IPS-18c (cell line): ENCODE data around the gene HLX.

ENCODE experiments used
- H3K4me3 ChIP-seq: 2 replicates; pipeline ENCODE4 v1.7.0; 2013; ENCODE audit warnings: low read depth, mild to moderate bottlenecking, low read length, moderate library complexity; ENCODE audit not compliant: insufficient read depth
- H3K9me3 ChIP-seq: one replicate; pipeline ENCODE4 v1.6.1; 2013; ENCODE audit warnings: mild to moderate bottlenecking, low read length, moderate library complexity; ENCODE audit not compliant: control insufficient read depth, insufficient read depth

Gene HLX

DNA sequence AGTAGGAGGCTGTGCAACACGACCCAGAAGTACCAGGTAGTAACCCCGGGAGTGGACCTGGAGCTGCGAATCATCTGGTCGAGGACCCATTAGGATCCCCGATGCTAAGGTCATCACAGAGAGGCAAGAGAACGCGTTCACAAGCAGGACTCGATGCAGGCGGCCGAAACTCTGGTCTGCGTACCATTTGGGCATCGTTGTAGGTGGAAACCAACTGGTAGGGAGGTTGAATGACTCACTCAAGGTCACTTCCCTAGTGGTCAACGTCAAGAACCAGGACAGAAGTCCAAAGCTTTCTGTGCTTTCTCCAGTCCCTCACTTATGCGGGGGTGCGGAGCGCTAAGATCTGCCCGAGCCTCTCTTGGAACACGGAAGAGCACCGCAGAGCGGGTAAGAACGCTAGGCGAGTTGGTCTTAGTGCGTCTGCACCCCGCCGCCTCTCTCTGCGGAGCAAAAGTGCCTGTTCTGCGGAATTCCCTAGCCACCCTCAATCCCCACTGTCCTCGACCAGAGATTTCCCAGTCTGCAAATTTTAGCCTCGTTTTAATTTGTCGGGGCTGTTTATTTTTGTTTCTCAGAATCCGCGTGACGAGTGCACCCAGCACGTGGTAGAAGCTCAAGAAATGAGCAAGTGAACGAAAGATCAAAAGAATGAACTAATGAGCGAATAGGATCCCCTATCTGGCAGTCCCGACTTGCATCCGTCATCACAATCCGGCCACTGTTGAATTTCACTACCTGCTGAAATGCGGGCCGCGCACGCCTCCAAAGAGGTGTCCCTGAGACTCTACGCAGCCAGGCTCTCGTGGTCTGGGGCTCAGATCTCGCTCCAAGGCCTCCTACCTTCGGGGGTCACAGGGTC lies 12.2 kb downstream of the HLX start:
- no peak overlapping the region for H3K4me3 ChIP-seq
- peaks cover 4% of the 10 kb centered on the region for H3K9me3 ChIP-seq

DNA sequence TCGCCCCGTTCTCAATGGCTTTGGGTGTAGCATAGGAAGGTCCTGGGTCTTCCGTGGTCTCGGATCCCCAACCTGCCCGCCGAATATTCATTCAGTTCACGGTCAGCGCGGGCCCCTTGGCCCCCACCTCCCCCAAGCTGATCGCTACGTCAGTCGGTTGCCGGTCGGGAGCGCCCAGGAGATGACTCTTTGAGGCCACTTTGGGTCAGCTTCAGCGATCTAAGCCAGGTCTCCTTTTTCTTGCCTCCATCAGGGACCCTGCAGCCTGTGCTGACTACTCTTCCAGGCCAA lies 12.8 kb downstream of the HLX start:
- peaks cover 4% of the 10 kb centered on the region for H3K9me3 ChIP-seq
- no peak overlapping the region for H3K4me3 ChIP-seq

DNA sequence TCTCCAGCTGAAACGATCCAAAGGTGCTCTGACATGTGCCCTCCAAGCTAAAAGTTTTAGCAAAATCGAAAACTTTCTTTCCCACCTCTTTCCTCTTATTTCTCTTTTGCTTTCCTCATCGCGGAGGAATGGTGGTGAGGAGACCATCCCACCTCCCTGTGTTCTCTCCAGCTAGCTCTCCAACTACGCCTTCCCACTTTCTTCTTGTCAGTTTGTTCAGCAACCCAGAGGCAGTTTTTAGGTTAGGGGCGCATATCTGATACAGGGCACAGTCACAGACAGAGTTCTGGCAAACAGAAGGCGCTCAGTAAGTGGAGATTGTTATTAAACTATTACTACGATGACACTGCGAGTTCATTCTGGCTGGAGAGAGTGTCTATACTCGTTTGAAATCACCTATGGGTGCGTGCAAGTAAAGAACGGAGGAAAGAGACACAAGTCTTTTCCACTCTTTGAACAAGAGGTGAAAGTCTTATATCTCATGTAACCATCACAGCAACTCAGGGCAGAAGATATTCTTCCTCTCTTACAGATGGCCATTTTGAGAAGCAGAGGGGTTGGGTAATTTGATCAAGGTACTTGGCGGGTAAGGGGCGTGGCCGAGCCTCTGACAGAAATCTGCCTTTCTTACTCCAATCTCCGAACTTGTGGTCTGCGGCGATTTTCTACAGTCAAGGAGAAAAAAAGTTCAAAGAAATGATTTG lies 13.9 kb downstream of the HLX start:
- Histone ChIP-seq H3K9me3 (peaks cover 4% of the 10 kb centered on the region), H3K4me3 (no peak overlapping the region)

DNA sequence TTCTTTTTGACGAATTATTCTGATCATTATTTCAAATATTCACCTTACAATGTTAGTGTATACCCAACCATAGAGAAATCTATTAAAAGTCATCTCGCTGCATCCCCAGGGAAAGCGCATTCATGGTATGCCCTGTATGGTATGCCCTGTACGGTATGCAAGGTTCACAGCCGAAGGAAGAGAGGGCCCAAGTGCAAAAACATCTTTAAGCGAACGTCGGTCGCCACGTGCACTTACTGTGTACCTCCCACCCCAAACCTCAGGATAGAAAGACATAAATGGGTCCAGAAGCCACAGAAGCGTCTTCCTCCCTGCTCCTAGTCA lies 14.4 kb downstream of the HLX start:
- Histone ChIP-seq H3K4me3 (peak overlapping the region; percentile 43), H3K9me3 (peaks cover 4% of the 10 kb centered on the region)

DNA sequence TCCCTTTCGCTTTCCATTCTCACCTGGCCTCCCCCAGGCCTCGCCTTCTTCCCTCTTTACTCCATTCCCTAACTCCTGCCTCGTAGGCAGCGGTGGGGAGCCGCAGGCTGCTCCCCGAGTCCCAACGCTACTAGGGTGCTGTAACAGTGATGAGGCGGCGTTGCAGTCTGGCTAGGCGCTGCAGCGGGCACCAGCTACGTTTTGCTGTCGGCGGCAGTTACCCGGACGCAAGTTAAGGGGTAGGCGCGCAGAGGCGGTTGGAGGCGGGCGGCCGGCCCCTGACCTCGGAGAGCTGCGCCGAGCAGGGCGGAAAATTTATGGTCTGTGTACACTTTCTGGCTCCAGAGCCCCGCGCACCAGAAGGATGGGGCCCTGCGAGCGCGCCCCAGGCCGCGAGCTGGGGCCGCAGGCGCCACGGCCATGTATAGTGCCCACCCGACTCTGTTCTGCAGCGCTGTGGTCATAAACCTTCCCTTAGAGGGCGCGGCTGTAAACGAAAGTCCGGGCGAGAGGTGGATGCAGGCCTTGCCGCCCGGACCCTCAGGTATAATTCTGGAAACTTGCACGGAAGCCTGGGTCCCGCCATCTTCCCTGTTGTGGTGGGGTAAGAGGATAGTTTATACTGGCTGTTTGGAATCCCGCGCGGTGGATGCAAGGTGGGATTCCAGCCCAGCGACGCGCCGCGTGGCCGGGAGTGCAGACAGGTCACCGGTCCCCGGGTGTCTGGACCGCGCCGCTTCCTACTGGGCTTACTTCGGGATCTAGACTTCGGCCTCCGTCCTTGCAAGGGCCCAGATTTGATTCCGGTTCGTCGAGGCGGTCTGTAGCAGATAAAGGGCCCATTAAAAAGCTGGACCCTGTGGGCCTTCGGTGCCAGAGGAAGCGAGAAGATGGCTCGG lies 15.0 kb downstream of the HLX start:
- Histone ChIP-seq H3K9me3 (peaks cover 4% of the 10 kb centered on the region), H3K4me3 (peak overlapping the region; percentile 43)

DNA sequence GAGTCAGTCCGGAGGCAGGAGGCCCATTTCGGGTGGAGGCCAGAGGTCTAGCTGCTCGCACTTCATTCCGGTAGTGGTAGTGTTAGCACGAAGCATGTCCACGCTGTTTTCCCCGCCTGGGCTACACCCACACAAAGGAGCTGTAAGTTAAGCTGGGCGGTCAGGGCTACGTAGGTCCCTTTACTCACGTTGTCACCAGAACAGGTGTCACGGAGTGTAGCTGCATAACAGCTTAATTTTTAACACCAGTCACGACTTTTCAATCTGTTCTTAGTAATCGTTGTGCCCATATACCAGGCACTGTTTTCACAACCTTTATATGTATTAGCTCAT lies 15.6 kb downstream of the HLX start:
- H3K9me3 ChIP-seq, result peaks cover 4% of the 10 kb centered on the region
- H3K4me3 ChIP-seq, result peak overlapping the region; percentile 43; the same call in 1 of the 2 replicates

DNA sequence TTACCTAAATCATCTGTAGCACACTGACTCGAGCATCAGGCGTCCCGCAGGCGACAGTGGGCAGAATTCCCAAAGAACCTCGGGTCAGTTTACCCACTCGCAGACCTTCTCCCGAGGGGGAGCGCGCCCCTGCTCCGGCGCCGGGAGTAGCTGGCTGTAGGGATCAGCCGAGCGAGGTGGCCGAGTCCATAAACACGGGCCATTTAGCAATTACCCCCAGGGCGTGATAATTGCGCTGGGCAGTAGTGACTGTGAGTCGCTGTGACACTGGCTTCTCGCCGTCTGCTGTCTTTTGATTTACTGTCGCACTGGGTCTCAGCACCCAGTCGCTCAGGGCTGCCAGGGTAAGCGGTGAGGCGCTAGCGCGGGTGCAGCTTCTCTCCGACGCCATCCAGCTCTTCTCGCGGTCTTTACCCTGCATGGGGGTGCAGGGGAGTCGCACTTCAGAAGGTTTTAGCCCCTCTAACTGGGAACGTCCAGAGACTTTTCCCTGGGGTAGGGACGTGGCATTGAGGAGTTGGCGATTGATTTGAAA lies 16.2 kb downstream of the HLX start:
- Histone ChIP-seq H3K9me3 (peaks cover 4% of the 10 kb centered on the region), H3K4me3 (no peak overlapping the region)

DNA sequence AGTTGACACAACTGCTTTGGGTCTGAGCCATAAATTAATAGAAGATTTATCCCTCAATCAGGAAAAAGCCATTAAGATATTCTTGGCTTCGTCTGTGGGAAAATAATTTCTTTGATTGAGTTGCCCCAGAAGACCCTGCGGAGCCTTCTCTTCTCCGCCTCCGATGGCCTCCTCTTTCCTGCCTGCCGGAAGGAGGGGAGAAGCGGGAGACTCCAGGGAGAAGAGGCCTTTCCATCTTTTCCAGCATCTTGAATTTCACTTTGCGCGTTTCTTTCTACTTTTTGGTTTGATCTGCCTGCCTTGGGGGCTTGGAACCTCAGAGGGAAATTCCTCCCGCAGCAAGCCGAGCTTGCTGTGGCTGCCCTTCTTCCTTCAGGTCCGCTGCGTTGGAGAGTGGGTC lies 16.8 kb downstream of the HLX start:
- Histone ChIP-seq H3K4me3 (no peak overlapping the region), H3K9me3 (peaks cover 4% of the 10 kb centered on the region)

DNA sequence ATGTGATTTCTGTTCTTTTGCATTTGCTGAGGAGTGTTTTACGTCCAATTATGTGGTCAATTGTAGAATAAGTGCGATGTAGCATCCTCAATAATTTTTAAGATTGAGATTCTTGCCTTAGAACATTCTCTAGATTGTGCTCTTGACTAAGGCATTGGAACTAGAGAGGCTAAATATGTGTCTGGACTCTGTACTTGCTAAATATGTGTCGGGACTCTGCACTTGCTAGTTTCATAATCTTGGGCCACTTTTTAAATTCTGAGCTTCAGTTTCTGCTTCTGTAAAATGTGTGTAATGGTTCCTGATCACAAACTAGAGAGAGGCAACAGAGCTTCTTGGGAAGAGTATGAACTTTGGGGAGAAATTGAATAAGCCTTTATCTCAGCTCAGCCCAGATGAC lies 21.6 kb downstream of the HLX start:
- Histone ChIP-seq H3K4me3 (no peak overlapping the region), H3K9me3 (no peaks in the 10 kb centered on the region)

DNA sequence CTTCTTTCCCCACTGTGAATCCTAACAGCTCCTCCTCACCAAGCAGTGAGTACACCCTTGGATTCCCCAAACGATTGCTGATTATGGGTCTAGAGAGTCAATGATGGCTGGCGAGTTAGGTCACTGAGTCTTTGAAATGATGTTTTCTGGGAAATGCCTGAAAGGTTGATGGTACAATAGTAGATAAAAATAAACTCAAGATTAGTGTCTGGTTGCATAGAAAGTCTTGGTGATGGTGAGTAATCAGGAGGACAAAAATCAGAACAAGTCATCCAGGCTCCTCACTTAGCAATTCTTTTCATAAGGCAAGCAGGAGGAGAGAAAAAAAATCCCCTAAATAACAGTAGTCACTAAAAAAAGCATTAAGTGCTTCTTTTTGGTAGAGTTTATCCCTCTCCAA lies 22.6 kb downstream of the HLX start:
- no peaks in the 10 kb centered on the region for H3K9me3 ChIP-seq
- no peak overlapping the region for H3K4me3 ChIP-seq

DNA sequence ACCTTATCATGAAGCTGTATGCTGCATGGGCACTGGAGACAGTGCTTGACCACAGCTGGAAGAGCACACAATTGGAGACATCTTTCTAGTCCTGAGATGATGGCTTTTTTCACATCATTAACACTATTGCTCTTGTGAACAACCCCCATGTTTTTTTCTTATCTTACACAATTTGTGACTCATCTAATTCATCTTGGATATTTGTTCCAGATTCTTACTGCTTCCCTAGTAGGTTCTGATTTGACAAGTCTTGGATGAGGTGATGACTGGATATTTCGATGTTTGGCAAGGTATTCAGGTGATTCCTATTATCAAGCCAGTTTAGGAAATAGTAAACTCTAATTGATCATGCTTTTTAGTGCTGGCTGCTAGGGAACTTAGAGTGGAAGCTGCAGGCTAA lies 23.7 kb downstream of the HLX start:
- no peaks in the 10 kb centered on the region for H3K9me3 ChIP-seq
- H3K4me3 ChIP-seq, result no peak overlapping the region

DNA sequence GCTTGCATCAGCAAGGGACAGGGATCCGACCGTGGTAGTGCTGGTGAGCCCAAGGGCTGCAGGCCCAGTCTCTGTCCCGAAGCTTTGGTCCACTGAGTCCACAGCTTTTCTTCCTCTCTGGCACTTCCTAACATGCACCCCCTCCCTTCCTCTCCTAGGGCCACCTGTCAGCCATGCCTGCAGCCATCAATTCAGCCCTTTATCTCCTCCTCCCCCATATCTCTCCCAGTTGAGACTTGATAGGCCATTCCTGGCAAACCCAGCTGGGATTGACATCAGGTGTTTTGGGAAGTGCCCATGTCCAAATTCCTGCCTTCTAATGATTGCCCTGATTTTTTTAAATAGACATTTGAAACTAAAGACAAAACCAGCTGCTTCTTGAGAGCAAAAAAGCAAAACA lies 25.6 kb downstream of the HLX start:
- Histone ChIP-seq H3K4me3 (no peak overlapping the region), H3K9me3 (no peaks in the 10 kb centered on the region)

DNA sequence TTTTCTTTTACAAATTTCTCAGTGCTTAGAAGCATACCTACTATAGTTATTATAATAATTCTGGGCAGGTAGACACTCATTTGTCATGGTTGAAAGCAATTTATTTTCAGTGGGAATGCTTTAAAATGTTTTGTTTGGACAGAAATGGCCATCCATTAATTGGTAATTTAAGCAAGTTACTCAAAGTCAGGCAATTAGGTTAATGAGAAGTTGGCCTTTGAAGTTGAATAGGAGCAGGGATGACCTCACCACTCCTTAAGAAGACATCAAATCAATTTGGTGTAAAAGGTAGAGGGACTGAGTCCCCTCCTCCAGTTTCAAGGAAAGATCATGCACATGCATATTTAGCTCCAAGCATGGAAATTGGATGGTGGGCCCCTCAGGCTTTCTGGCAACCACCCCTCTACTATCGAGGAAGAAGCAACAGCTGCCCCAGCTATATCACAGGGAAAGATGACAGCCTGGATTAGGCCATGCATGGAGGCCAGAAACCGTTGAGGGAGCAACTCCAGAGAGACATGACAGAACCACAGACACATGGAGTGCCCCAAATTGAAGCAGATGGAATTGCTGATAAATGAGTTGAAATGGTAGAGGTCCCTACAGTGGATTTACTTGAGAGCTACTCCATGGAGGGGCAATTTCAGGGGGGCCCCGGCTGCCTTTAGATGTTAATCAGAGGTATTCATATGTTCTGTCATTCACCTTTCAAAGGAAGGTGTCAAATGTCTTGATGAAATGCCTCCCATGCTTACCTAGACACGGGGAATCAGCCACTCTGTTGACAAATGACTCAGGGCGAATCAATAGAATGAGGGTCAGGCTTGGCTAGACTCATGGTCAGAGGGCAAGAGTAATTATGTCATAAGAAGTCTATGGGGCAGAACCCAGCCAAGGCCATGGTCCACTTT lies 26.7 kb downstream of the HLX start:
- H3K9me3 ChIP-seq, result no peaks in the 10 kb centered on the region
- H3K4me3 ChIP-seq, result no peak overlapping the region

DNA sequence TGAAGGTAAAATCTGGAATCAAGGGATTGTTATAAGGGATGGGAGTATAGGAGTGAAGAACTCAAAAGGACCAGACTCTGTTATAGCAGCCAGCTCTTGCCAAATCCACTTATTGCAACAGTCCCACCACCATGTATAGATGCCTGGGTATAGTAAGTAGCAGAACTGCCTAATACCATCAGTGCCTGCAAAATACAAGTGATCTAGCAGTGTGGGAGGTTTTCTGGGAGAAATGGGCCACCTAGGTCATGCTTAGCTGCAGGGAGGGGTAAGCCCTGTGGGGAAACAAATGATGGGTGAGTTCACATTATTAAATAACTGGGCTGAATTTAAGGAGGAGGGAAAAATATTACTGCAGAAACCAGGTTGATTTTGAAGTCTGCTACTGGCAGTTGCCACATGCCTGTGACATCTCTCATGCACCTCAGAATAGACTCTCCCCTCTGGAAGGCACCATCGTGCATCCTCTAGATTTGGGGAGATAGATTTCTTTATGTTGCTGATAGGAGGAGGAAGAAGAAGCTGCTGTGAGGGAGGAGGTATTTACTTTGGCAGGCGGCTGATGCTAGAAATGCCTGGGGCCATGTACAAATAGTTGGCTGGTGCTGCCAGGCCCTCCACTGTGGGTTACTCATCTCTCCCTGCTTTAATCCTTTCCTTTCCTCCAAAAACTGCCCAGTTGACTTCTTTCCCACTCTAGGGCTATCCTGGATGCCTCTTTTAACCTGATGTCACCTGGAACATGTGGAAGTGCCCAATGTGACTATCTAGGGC lies 27.5 kb downstream of the HLX start:
- Histone ChIP-seq H3K4me3 (no peak overlapping the region), H3K9me3 (no peaks in the 10 kb centered on the region)

DNA sequence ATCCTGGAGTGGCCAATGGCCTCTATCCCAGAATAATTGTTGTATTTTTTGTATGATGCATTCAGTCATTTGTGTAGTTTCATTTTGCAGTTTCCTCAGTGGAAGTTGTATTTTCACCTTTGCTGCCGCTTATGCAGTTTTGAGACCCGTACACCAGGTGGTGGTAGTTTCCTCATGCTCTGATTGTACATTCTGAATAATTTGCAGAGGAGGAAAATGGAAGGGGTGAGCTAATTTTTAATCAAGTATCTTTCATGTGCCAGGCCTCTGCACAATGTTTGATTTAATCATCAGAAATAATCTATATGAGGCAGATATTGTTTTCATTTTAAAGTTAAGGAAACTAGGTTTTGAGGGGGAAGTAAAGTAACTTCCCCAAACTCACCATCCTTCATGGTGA lies 29.5 kb downstream of the HLX start:
- no peaks in the 10 kb centered on the region for H3K9me3 ChIP-seq
- H3K4me3 ChIP-seq, result no peak overlapping the region

DNA sequence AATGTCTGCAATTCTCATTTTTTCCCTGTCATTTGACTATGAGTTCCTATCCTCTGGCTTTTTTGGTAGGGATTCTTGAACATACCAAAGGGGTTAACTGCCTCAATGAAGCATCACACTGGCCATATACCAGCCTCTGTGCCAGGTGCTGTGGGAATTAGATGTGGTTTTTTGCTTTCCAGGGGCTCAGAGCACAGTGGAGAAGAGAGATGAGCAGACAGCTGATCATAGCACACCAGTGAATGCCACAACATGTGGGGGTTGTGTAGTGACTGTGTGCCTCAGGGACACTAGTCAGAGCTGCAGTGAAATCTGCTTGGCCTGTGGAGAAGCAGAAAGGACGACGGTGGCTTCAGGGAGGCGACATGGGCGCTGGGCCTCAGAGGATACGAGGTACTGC lies 30.8 kb downstream of the HLX start:
- no peaks in the 10 kb centered on the region for H3K9me3 ChIP-seq
- no peak overlapping the region for H3K4me3 ChIP-seq
